Stomach (tissue), 9 donors: ENCODE data around the gene OAF. TPM values are rescaled to one million over a fixed set of nuclear protein-coding genes. Genes with fewer than 3 reads are reported as not detected.
"Not testable (repeated sequence)": the region's sequence is repeated elsewhere in the genome, so short reads cannot be mapped to it uniquely, and the experiment has no call there.

Source experiments
- DNase-seq, 2 donors: peaks; one replicate each; pipeline versions ENCODE4 v3.0.0 to v3.0.0-alpha.2; 2013 to 2019
- H3K27ac ChIP-seq, 5 donors: fragments of 200-600 bp in 4 of 5; sonication (generic) in 4 of 5; one replicate each; pipeline ENCODE4 v1.5.1; 2013 to 2019; ENCODE audit warnings: mild to moderate bottlenecking in 1 of 5, moderate library complexity in 1 of 5
- H3K27me3 ChIP-seq, 3 donors: fragments of 200-600 bp; sonication (generic); one replicate each; pipeline ENCODE4 v1.5.1; 2017 to 2019; ENCODE audit warnings: mixed run types in 1 of 3
- H3K36me3 ChIP-seq, 4 donors: fragments of 200-600 bp; sonication (generic); 1 replicate in 3 of 4; 2 replicates in 1 of 4; pipeline ENCODE4 v1.5.1; 2016 to 2019
- H3K4me1 ChIP-seq, 4 donors: fragments of 200-600 bp; sonication (generic); one replicate each; pipeline ENCODE4 v1.5.1; 2016 to 2019
- H3K4me3 ChIP-seq, 4 donors: fragments of 200-600 bp; sonication (generic) in 3 of 4; one replicate each; pipeline ENCODE4 v1.5.1; 2016 to 2019; ENCODE audit warnings: mild to moderate bottlenecking in 1 of 4
- H3K9me3 ChIP-seq, 4 donors: fragments of 200-600 bp; sonication (generic); one replicate each; pipeline ENCODE4 v1.5.1; 2016 to 2019
- CTCF ChIP-seq, 7 experiments: fragments of 450-650 bp in 4 of 7; fragments of 200-600 bp in 3 of 7; sonication (generic) in 3 of 7; IDR thresholded peaks; one replicate each; pipeline ENCODE4 v1.5.1; 2016 to 2019; ENCODE audit warnings: antibody characterized with exemption in 7 of 7, control low read depth in 2 of 7, mild to moderate bottlenecking in 1 of 7
- EP300 ChIP-seq: sonication (generic); formaldehyde crosslinking; IDR thresholded peaks from one replicate; pipeline ENCODE4 v1.6.1; 2017; ENCODE audit warnings: antibody characterized with exemption
- POLR2A ChIP-seq, 4 donors: fragments of 450-650 bp; IDR thresholded peaks; one replicate each; pipeline ENCODE4 v1.6.1; 2016; ENCODE audit warnings: antibody characterized with exemption in 4 of 4, control low read depth in 2 of 4, mild to moderate bottlenecking in 1 of 4, moderate library complexity in 1 of 4
- POLR2AphosphoS5 ChIP-seq, 3 donors: sonication (generic); formaldehyde crosslinking; IDR thresholded peaks; one replicate each; pipeline ENCODE4 v1.6.1; 2016; ENCODE audit warnings: antibody characterized with exemption in 3 of 3
- WGBS, 5 donors: extraction: QIAGEN DNeasy Blood & Tissue Kit in 3 of 5; methylation state at CpG; one replicate each; pipeline versions ENCODE4 v1.1.5 to v1.1.7; 2013 to 2018; 5-methylcytosine and 5-hydroxymethylcytosine counted together
- intact Hi-C: fragments of 100-400 bp; cut with DNase I; formaldehyde crosslinking; loops from one replicate; pipeline ENCODE4 v1.15.1; 2023; ENCODE audit warnings: low total_unique reads
- polyA plus RNA-seq, 3 donors: library from polyadenylated mRNA; stranded (reverse); fragments of 200-250 nt; gene quantifications; one replicate each; pipeline ENCODE4 v1.2.3, GENCODE V29; 2013
- total RNA-seq, 5 donors: library from RNA; depleted of rRNA; stranded (reverse); fragments of >200 nt; gene quantifications; one replicate each; pipeline versions ENCODE4 v1.1.0 to v1.2.3, GENCODE V29; 2014 to 2016
- donor health status: healthy with polysubstance abuse.
- donor health status: Bipolar disorder and iron deficiency.
- donor health status: healthy.

The OAF gene
- total and polyA plus RNA-seq, 8 donors, result 17.1 to 380 (median 30.4) TPM

- peaks cover 6 to 22% (median 17%) of the 10 kb centered on the region in 4 donors for H3K4me1 ChIP-seq
- no peak overlapping the region for H3K4me3 ChIP-seq
- DNase-seq, result no peak
- no peaks in the 10 kb centered on the region for H3K9me3 ChIP-seq
- no peaks in the 10 kb centered on the region for H3K27me3 ChIP-seq
- H3K36me3 ChIP-seq, result no peaks in the 10 kb centered on the region
- intact Hi-C loops, result no loop called here
- H3K27ac ChIP-seq, result peak overlapping the region in 2 of 5 donors; percentile 8 to 31
- TF ChIP-seq POLR2A (IDR thresholded peaks at IDR 0.05), result no peak
- TF ChIP-seq POLR2AphosphoS5 (IDR thresholded peaks at IDR 0.05), result no peak
- TF ChIP-seq EP300, result no peak
- no peak for TF ChIP-seq CTCF (IDR thresholded peaks at IDR 0.05)
- WGBS, 5 donors, result 67 to 88% (median 74%) methylated on average over 5 of the region's 5 CpGs
These were observed 32.2 kb upstream of the OAF start for GRCh38 chr11:120178561-120179056.

GRCh38 chr11:120179057-120179672 lies 31.7 kb upstream of the OAF start:
- Histone ChIP-seq H3K36me3 (no peaks in the 10 kb centered on the region), H3K4me3 (no peak overlapping the region), H3K4me1 (peaks cover 6 to 27% (median 22%) of the 10 kb centered on the region in 4 donors), H3K27ac (peak overlapping the region in 2 of 5 donors; percentile 8 to 31), H3K9me3 (no peaks in the 10 kb centered on the region), H3K27me3 (no peaks in the 10 kb centered on the region)
- no peak for DNase-seq
- TF ChIP-seq CTCF (IDR thresholded peaks at IDR 0.05) (no peak), EP300 (no peak), POLR2AphosphoS5 (IDR thresholded peaks at IDR 0.05) (no peak), POLR2A (IDR thresholded peaks at IDR 0.05) (no peak)
- 79 to 93% (median 87%) methylated on average over 10 of the region's 10 CpGs for WGBS, 5 donors
- intact Hi-C loops, result no loop called here

- WGBS, 5 donors, result 90 to 98% (median 94%) methylated on average over 6 of the region's 6 CpGs
- peak in 1 of 2 donors; percentile 8 for DNase-seq
- peak overlapping the region in 1 of 5 donors; percentile 31 for H3K27ac ChIP-seq
- H3K9me3 ChIP-seq, intact Hi-C loops, H3K27me3 ChIP-seq, H3K36me3 ChIP-seq, H3K4me3 ChIP-seq: not testable (repeated sequence)
- peaks cover 9 to 36% (median 30%) of the 10 kb centered on the region in 4 donors for H3K4me1 ChIP-seq
These were observed 30.8 kb upstream of the OAF start for GRCh38 chr11:120180063-120180462.

GRCh38 chr11:120180551-120181232 lies 30.1 kb upstream of the OAF start:
- Histone ChIP-seq H3K27me3 (no peaks in the 10 kb centered on the region), H3K27ac (peak overlapping the region in 3 of 5 donors; percentile 31 to 89 (median 51)), H3K4me1 (peaks cover 15 to 42% (median 37%) of the 10 kb centered on the region in 4 donors), H3K9me3 (no peaks in the 10 kb centered on the region), H3K36me3 (no peaks in the 10 kb centered on the region), H3K4me3 (no peak overlapping the region)
- TF ChIP-seq POLR2AphosphoS5 (IDR thresholded peaks at IDR 0.05) (no peak), POLR2A (IDR thresholded peaks at IDR 0.05) (no peak), EP300 (no peak), CTCF (IDR thresholded peaks at IDR 0.05) (no peak)
- 66 to 80% (median 69%) methylated on average over 10 to 11 of the region's 11 CpGs for WGBS, 5 donors
- DNase-seq, result peak; percentile 20 to 54
- intact Hi-C loops, result no loop called here
